ENCODE measurements around the gene NTHL1.
"Not testable (repeated sequence)": the region's sequence is repeated elsewhere in the genome, so short reads cannot be mapped to it uniquely, and the experiment has no call there.

The NTHL1 gene

GRCh38 chr16:2027024-2028010 lies 20.3 kb downstream of the NTHL1 start:
- DNase-seq: no peak

- DNase-seq: no peak
Observed at GRCh38 chr16:2026461-2027023, 21.1 kb downstream of the NTHL1 start, which contains the start of gene NHERF2. NHERF2 (plus strand) TSS chr16:2026902; CDS start chr16:2027006, 104 bp downstream.

GRCh38 chr16:2025878-2026460 lies 21.7 kb downstream of the NTHL1 start:
- DNase-seq: no peak

- DNase-seq: no peak
Observed at GRCh38 chr16:2025251-2025650, 22.4 kb downstream of the NTHL1 start.

- no peak for DNase-seq
Observed at GRCh38 chr16:2024032-2024420, 23.6 kb downstream of the NTHL1 start.

- peak; percentile 95 for DNase-seq
Observed at GRCh38 chr16:2023092-2024031, 24.3 kb downstream of the NTHL1 start.

GRCh38 chr16:2022723-2023091 lies 24.9 kb downstream of the NTHL1 start:
- no peak for DNase-seq

GRCh38 chr16:2019921-2020831 lies 27.5 kb downstream of the NTHL1 start:
- DNase-seq: no peak

- no peak for DNase-seq
Observed at GRCh38 chr16:2019518-2019920, 28.1 kb downstream of the NTHL1 start, which contains the start of gene NPW. NPW (plus strand) TSS chr16:2019785.

- DNase-seq: no peak
Observed at GRCh38 chr16:2016407-2016922, 31.2 kb downstream of the NTHL1 start.

- no peak for DNase-seq
Observed at GRCh38 chr16:2015947-2016208, 31.8 kb downstream of the NTHL1 start.

- DNase-seq: no peak
Observed at GRCh38 chr16:2015117-2015946, 32.3 kb downstream of the NTHL1 start.

GRCh38 chr16:2013527-2013926 lies 34.1 kb downstream of the NTHL1 start:
- DNase-seq: no peak

GRCh38 chr16:2011726-2012125 lies 35.9 kb downstream of the NTHL1 start:
- not testable (repeated sequence) for DNase-seq

- DNase-seq: peak; percentile 74
Observed at GRCh38 chr16:2009791-2010510, 37.7 kb downstream of the NTHL1 start, which contains the start of gene ZNF598. ZNF598 (minus strand) TSS chr16:2009821.

GRCh38 chr16:2009164-2009711 lies 38.4 kb downstream of the NTHL1 start:
- DNase-seq: no peak

- no peak for DNase-seq
Observed at GRCh38 chr16:2008631-2009163, 38.9 kb downstream of the NTHL1 start.

- no peak for DNase-seq
Observed at GRCh38 chr16:2008009-2008526, 39.6 kb downstream of the NTHL1 start.

All from activated CD4-positive, alpha-beta T cell treated with anti-CD3 and anti-CD28 coated beads, Interleukin-2, amount 50 U/mL, for 1 hour (primary cell).